GM06990 (cell line): ENCODE measurements around the gene DGKB.

ENCODE experiments used
- DNase-seq: peaks from one replicate; pipeline ENCODE4 v3.0.0-alpha.2; 2011; ENCODE audit not compliant: insufficient read length; ENCODE audit errors: extremely low read depth
- H3K27me3 ChIP-seq: replicated peaks from 2 replicates; pipeline ENCODE4 v1.6.0; 2011; ENCODE audit warnings: low read length; ENCODE audit not compliant: control insufficient read depth, insufficient read depth
- H3K36me3 ChIP-seq: 2 replicates; pipeline ENCODE4 v1.5.1; 2011; ENCODE audit warnings: low read length; ENCODE audit not compliant: control insufficient read depth, insufficient read depth
- H3K4me3 ChIP-seq: replicated peaks from 2 replicates; pipeline ENCODE4 v1.5.1; 2011; ENCODE audit warnings: low read depth, mild to moderate bottlenecking, control low read depth, low read length
- CTCF ChIP-seq: IDR thresholded peaks from 2 replicates; pipeline ENCODE4 v1.5.1; 2011; ENCODE audit warnings: low read length, control low read depth, mild to moderate bottlenecking, inconsistent platforms; ENCODE audit not compliant: insufficient read depth, poor library complexity, severe bottlenecking

The DGKB gene

GRCh38 chr7:14931511-14932215, 29.1 kb upstream of the DGKB start:
- no peak for DNase-seq
- no peaks in the 10 kb centered on the region for H3K36me3 ChIP-seq
- H3K4me3 ChIP-seq = no peak overlapping the region
- TF ChIP-seq CTCF = no peak
- H3K27me3 ChIP-seq = no peaks in the 10 kb centered on the region

GRCh38 chr7:14924398-14924797, 21.8 kb upstream of the DGKB start:
- H3K36me3 ChIP-seq = no peaks in the 10 kb centered on the region
- no peaks in the 10 kb centered on the region for H3K27me3 ChIP-seq

GRCh38 chr7:14911077-14911476, 8.5 kb upstream of the DGKB start:
- H3K4me3 ChIP-seq = no peak overlapping the region
- H3K36me3 ChIP-seq = no peaks in the 10 kb centered on the region
- no peak for DNase-seq
- H3K27me3 ChIP-seq = no peaks in the 10 kb centered on the region
- no peak for TF ChIP-seq CTCF

More at GRCh38 chr7:14924398-14924797, 21.8 kb upstream of the DGKB start:
- no peak for DNase-seq
- no peak for TF ChIP-seq CTCF
- H3K4me3 ChIP-seq = no peak overlapping the region

- no peak overlapping the region for H3K4me3 ChIP-seq
- H3K27me3 ChIP-seq = no peaks in the 10 kb centered on the region
- no peak for DNase-seq
- no peaks in the 10 kb centered on the region for H3K36me3 ChIP-seq
- no peak for TF ChIP-seq CTCF
Measured at GRCh38 chr7:14908697-14909096, 6.1 kb upstream of the DGKB start.

GRCh38 chr7:14905764-14906163, 3.2 kb upstream of the DGKB start:
- TF ChIP-seq CTCF = no peak
- no peak for DNase-seq
- Histone ChIP-seq H3K36me3 (no peaks in the 10 kb centered on the region), H3K27me3 (no peaks in the 10 kb centered on the region), H3K4me3 (no peak overlapping the region)

- no peak for DNase-seq
- Histone ChIP-seq H3K4me3 (no peak overlapping the region), H3K27me3 (no peaks in the 10 kb centered on the region), H3K36me3 (no peaks in the 10 kb centered on the region)
- TF ChIP-seq CTCF = no peak
Measured at GRCh38 chr7:14900051-14900450, 2.5 kb downstream of the DGKB start.
